HL-60 (cell line): ENCODE results near the gene NRAP.

Experiments
- CTCF ChIP-seq: IDR thresholded peaks from one replicate; pipeline ENCODE4 v1.5.1; 2011; ENCODE audit warnings: low read length, control low read depth, inconsistent platforms; ENCODE audit not compliant: insufficient read depth
- GABPA ChIP-seq: IDR thresholded peaks from 2 replicates; pipeline ENCODE4 v1.6.1; 2012; ENCODE audit warnings: low read depth
- SPI1 ChIP-seq: IDR thresholded peaks from 2 replicates; pipeline ENCODE4 v1.6.1; 2012; ENCODE audit warnings: low read depth, mild to moderate bottlenecking, borderline replicate concordance
- TF ChIP-seq, protein P1 (sequence below): IDR thresholded peaks from 2 replicates; pipeline ENCODE4 v1.6.1; 2012; ENCODE audit warnings: low read depth; ENCODE audit not compliant: insufficient replicate concordance

GRCh38 chr10:113641702-113642101, 22.1 kb downstream of the NRAP start:
- TF ChIP-seq CTCF: no peak
- no peak for TF ChIP-seq GABPA
- TF ChIP-seq SPI1: no peak
- TF ChIP-seq, protein P1, sequence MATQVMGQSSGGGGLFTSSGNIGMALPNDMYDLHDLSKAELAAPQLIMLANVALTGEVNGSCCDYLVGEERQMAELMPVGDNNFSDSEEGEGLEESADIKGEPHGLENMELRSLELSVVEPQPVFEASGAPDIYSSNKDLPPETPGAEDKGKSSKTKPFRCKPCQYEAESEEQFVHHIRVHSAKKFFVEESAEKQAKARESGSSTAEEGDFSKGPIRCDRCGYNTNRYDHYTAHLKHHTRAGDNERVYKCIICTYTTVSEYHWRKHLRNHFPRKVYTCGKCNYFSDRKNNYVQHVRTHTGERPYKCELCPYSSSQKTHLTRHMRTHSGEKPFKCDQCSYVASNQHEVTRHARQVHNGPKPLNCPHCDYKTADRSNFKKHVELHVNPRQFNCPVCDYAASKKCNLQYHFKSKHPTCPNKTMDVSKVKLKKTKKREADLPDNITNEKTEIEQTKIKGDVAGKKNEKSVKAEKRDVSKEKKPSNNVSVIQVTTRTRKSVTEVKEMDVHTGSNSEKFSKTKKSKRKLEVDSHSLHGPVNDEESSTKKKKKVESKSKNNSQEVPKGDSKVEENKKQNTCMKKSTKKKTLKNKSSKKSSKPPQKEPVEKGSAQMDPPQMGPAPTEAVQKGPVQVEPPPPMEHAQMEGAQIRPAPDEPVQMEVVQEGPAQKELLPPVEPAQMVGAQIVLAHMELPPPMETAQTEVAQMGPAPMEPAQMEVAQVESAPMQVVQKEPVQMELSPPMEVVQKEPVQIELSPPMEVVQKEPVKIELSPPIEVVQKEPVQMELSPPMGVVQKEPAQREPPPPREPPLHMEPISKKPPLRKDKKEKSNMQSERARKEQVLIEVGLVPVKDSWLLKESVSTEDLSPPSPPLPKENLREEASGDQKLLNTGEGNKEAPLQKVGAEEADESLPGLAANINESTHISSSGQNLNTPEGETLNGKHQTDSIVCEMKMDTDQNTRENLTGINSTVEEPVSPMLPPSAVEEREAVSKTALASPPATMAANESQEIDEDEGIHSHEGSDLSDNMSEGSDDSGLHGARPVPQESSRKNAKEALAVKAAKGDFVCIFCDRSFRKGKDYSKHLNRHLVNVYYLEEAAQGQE: no peak
